GM23338 (cell line): ENCODE measurements around the gene FANCC. TPM values are rescaled to one million over a fixed set of nuclear protein-coding genes. Genes with fewer than 3 reads are reported as not detected.

ENCODE experiments used
- ATAC-seq: fragments of 200-7000 bp; cut with Tn5 transposase; 3 replicates; pipeline ENCODE4 v1.9.1; 2020
- DNase-seq: peaks from one replicate; pipeline ENCODE4 v3.0.0-alpha.2; 2015; ENCODE audit warnings: low spot score
- H2AFZ ChIP-seq: fragments of 200-600 bp; sonication (generic); 2 replicates; pipeline ENCODE4 v1.8.0; 2016; ENCODE audit warnings: antibody characterized with exemption, mild to moderate bottlenecking, moderate library complexity
- H3F3A ChIP-seq: fragments of 200-600 bp; sonication (generic); replicated peaks from 2 replicates; pipeline ENCODE4 v1.8.0; 2017; ENCODE audit warnings: antibody characterized with exemption, mixed run types, low read depth
- H3K27ac ChIP-seq: fragments of 200-600 bp; sonication (generic); 2 replicates; pipeline ENCODE4 v1.6.1; 2016; ENCODE audit warnings: low read depth
- H3K27me3 ChIP-seq: fragments of 200-600 bp; sonication (generic); 2 replicates; pipeline ENCODE4 v1.8.0; 2016; ENCODE audit warnings: mild to moderate bottlenecking, mixed run types, moderate library complexity; ENCODE audit not compliant: insufficient read depth
- H3K36me3 ChIP-seq: fragments of 200-600 bp; sonication (generic); 2 replicates; pipeline ENCODE4 v1.8.0; 2016; ENCODE audit warnings: mild to moderate bottlenecking; ENCODE audit not compliant: insufficient read depth
- H3K4me1 ChIP-seq: fragments of 200-600 bp; sonication (generic); 2 replicates; pipeline ENCODE4 v1.8.0; 2016; ENCODE audit warnings: mild to moderate bottlenecking, moderate library complexity; ENCODE audit not compliant: insufficient read depth
- H3K4me2 ChIP-seq: fragments of 200-600 bp; sonication (generic); 2 replicates; pipeline ENCODE4 v1.7.1; 2017; ENCODE audit warnings: mixed run types
- H3K4me3 ChIP-seq: fragments of 200-600 bp; sonication (generic); 2 replicates; pipeline ENCODE4 v1.6.1; 2016; ENCODE audit warnings: mixed run types
- H3K79me2 ChIP-seq: fragments of 200-600 bp; sonication (generic); replicated peaks from 2 replicates; pipeline ENCODE4 v1.8.0; 2017; ENCODE audit warnings: mild to moderate bottlenecking; ENCODE audit not compliant: insufficient read depth
- H3K9me2 ChIP-seq: fragments of 200-600 bp; sonication (generic); 2 replicates; pipeline ENCODE4 v1.8.0; 2017; ENCODE audit not compliant: insufficient read depth
- H4K20me1 ChIP-seq: fragments of 200-600 bp; sonication (generic); replicated peaks from 2 replicates; pipeline ENCODE4 v1.8.0; 2017; ENCODE audit warnings: mild to moderate bottlenecking; ENCODE audit not compliant: insufficient read depth
- H3K27ac Mint-ChIP-seq: 2 replicates; pipeline ENCODE4 v1.8.0; 2020; ENCODE audit warnings: inconsistent platforms, mild to moderate bottlenecking, moderate library complexity, mixed read lengths
- H3K27me3 Mint-ChIP-seq: 3 replicates; pipeline ENCODE4 v1.8.0; 2022; ENCODE audit warnings: low read depth, mild to moderate bottlenecking, moderate library complexity, mixed read lengths, inconsistent platforms; ENCODE audit not compliant: insufficient read depth, poor library complexity
- H3K36me3 Mint-ChIP-seq: 3 replicates; pipeline ENCODE4 v1.8.0; 2021; ENCODE audit warnings: low read depth, mild to moderate bottlenecking, inconsistent platforms, moderate library complexity, mixed read lengths
- H3K4me1 Mint-ChIP-seq: 3 replicates; pipeline ENCODE4 v1.8.0; 2020; ENCODE audit warnings: mild to moderate bottlenecking, inconsistent platforms, mixed read lengths
- H3K4me3 Mint-ChIP-seq: 3 replicates; pipeline ENCODE4 v1.8.0; 2021; ENCODE audit warnings: moderate library complexity, mild to moderate bottlenecking, inconsistent platforms, mixed read lengths
- H3K9me3 Mint-ChIP-seq: 3 replicates; pipeline ENCODE4 v1.8.0; 2020; ENCODE audit warnings: moderate library complexity, mild to moderate bottlenecking, inconsistent platforms, mixed read lengths
- CTCF ChIP-seq, 2 experiments: fragments of 200-600 bp in 1 of 2; sonication (generic) in 1 of 2; conservative IDR thresholded peaks; 2 replicates each; pipeline versions ENCODE4 v1.5.1 to v1.6.1; 2016 to 2017; ENCODE audit warnings: antibody characterized with exemption in 2 of 2, low read depth in 2 of 2, mild to moderate bottlenecking in 2 of 2, moderate library complexity in 1 of 2
- NANOG ChIP-seq: IDR thresholded peaks from 2 replicates; pipeline ENCODE4 v1.6.1; 2016; ENCODE audit warnings: antibody characterized with exemption, borderline replicate concordance
- POLR2AphosphoS5 ChIP-seq: IDR thresholded peaks from 2 replicates; pipeline ENCODE4 v1.6.1; 2016; ENCODE audit warnings: antibody characterized with exemption, low read depth
- REST ChIP-seq: IDR thresholded peaks from one replicate; pipeline ENCODE4 v1.6.1; 2018; ENCODE audit warnings: antibody characterized with exemption; ENCODE audit not compliant: unreplicated experiment
- STAT1 ChIP-seq: IDR thresholded peaks from one replicate; pipeline ENCODE4 v1.6.1; 2016; ENCODE audit warnings: antibody characterized with exemption; ENCODE audit not compliant: unreplicated experiment
- ZNF114 ChIP-seq: fragments of 250-450 bp; sonication (Bioruptor Pico); IDR thresholded peaks from 2 replicates; pipeline ENCODE4 v1.5.0; 2020; ENCODE audit warnings: mild to moderate bottlenecking, moderate library complexity
- ZNF331 ChIP-seq: fragments of 250-450 bp; sonication (Bioruptor Pico); IDR thresholded peaks from 2 replicates; pipeline ENCODE4 v1.5.0; 2020; ENCODE audit warnings: low read depth, mild to moderate bottlenecking, moderate library complexity
- ZNF462 ChIP-seq: fragments of 250-450 bp; sonication (Bioruptor Pico); IDR thresholded peaks from 2 replicates; pipeline ENCODE4 v1.5.0; 2020; ENCODE audit warnings: mild to moderate bottlenecking, moderate library complexity
- polyA plus RNA-seq: library from polyadenylated mRNA; unstranded; fragments of >200 nt; fragmentation: Nextera tagmentation; extraction: Ambion mirVana; gene quantifications from 2 replicates; pipeline ENCODE4 v1.2.1, GENCODE V29; 2016
- total RNA-seq: library from RNA; depleted of rRNA; stranded (reverse); fragments of >200 nt; shearing (Covaris generic); gene quantifications from 2 replicates; pipeline ENCODE4 v1.2.3, GENCODE V29; 2014

The FANCC gene
- total and polyA plus RNA-seq, 2 experiments from 2014 or later: 7.8 to 18.1 TPM

- no peak for TF ChIP-seq ZNF462 (CRISPR knock-in tag)
- TF ChIP-seq STAT1: no peak
Observed at GRCh38 chr9:95107976-95108375, 209.5 kb downstream of the FANCC start (continued).

- Histone ChIP-seq H3K4me1 (no peaks in the 10 kb centered on the region; the same call in 1 of the 2 replicates), H2AFZ (no peak overlapping the region), H3K4me2 (no peak overlapping the region), H3K27ac (no peak overlapping the region), H3K79me2 (no peaks in the 10 kb centered on the region), H3K4me3 (no peak overlapping the region), H3F3A (no peaks in the 10 kb centered on the region), H3K9me2 (no peaks in the 10 kb centered on the region), H3K36me3 (0 out of 2 replicates have a peak, but pooled peaks cover 4% of the 10 kb centered on the region), H4K20me1 (no peaks in the 10 kb centered on the region), H3K27me3 (no peaks in the 10 kb centered on the region)
- H3K4me3 Mint-ChIP-seq: no peak overlapping the region
- H3K4me1 Mint-ChIP-seq: peaks cover 9% of the 10 kb centered on the region
- no peak overlapping the region for H3K27ac Mint-ChIP-seq
- DNase-seq (no peak), ATAC-seq (no peak)
- peaks cover 13% of the 10 kb centered on the region for H3K27me3 Mint-ChIP-seq
- peaks cover 7% of the 10 kb centered on the region; the same call in 2 of the 3 replicates for H3K36me3 Mint-ChIP-seq
- H3K9me3 Mint-ChIP-seq: no peaks in the 10 kb centered on the region
- no peak for TF ChIP-seq ZNF331 (CRISPR knock-in tag)
- TF ChIP-seq REST: no peak
- TF ChIP-seq NANOG: no peak
- TF ChIP-seq STAT1: no peak
- TF ChIP-seq ZNF114 (CRISPR knock-in tag): no peak
- TF ChIP-seq CTCF (conservative IDR thresholded peaks at IDR 0.05; ENCODE audit: low read depth in 2 of 2): no peak
- TF ChIP-seq POLR2AphosphoS5: no peak
Observed at GRCh38 chr9:95107001-95107749, 210.3 kb downstream of the FANCC start.
